Gastroesophageal sphincter (tissue), 4 donors: ENCODE data around the gene ACAT2. TPM values are rescaled to one million over a fixed set of nuclear protein-coding genes. Genes with fewer than 3 reads are reported as not detected.
A peak's percentile ranks its signal among the peaks of the same experiment; 100 is the strongest.
"Not testable (repeated sequence)": the region's sequence is repeated elsewhere in the genome, so short reads cannot be mapped to it uniquely, and the experiment has no call there.

ENCODE experiments used
- ATAC-seq: fragments of 150-250 bp; one replicate; pipeline ENCODE4 v1.9.1; 2016; ENCODE audit warnings: mild to moderate bottlenecking, moderate library complexity
- H3K27ac ChIP-seq, 4 donors: fragments of 200-600 bp; sonication (generic) in 3 of 4; 1 replicate in 3 of 4; 2 replicates in 1 of 4; pipeline ENCODE4 v1.5.1; 2016 to 2019
- H3K27me3 ChIP-seq: fragments of 200-600 bp; sonication (generic); one replicate; pipeline ENCODE4 v1.5.1; 2019
- H3K36me3 ChIP-seq, 2 donors: fragments of 200-600 bp; sonication (generic); one replicate each; pipeline ENCODE4 v1.5.1; 2019; ENCODE audit warnings: control low read depth in 1 of 2
- H3K4me1 ChIP-seq, 3 donors: fragments of 200-600 bp; sonication (generic); 1 replicate in 2 of 3; 2 replicates in 1 of 3; pipeline ENCODE4 v1.5.1; 2016 to 2019; ENCODE audit warnings: control low read depth in 2 of 3
- H3K4me3 ChIP-seq, 2 donors: fragments of 200-600 bp; sonication (generic); one replicate each; pipeline ENCODE4 v1.5.1; 2019; ENCODE audit warnings: mild to moderate bottlenecking in 1 of 2, moderate library complexity in 1 of 2
- H3K9me3 ChIP-seq, 3 donors: fragments of 200-600 bp; sonication (generic); one replicate each; pipeline ENCODE4 v1.5.1; 2017 to 2019; ENCODE audit warnings: control low read depth in 2 of 3
- CTCF ChIP-seq, 4 experiments: fragments of 200-600 bp in 2 of 4; fragments of 450-650 bp in 2 of 4; sonication (generic) in 1 of 4; IDR thresholded peaks; one replicate each; pipeline ENCODE4 v1.5.1; 2017 to 2019; ENCODE audit warnings: antibody characterized with exemption in 4 of 4, mild to moderate bottlenecking in 2 of 4, moderate library complexity in 2 of 4
- EP300 ChIP-seq: sonication (generic); formaldehyde crosslinking; IDR thresholded peaks from one replicate; pipeline ENCODE4 v1.6.1; 2017; ENCODE audit warnings: antibody characterized with exemption, mild to moderate bottlenecking
- POLR2A ChIP-seq, 2 donors: fragments of 450-650 bp; IDR thresholded peaks; one replicate each; pipeline ENCODE4 v1.6.1; 2017; ENCODE audit warnings: antibody characterized with exemption in 2 of 2, mild to moderate bottlenecking in 2 of 2, moderate library complexity in 1 of 2
- POLR2AphosphoS5 ChIP-seq: sonication (generic); formaldehyde crosslinking; IDR thresholded peaks from one replicate; pipeline ENCODE4 v1.6.1; 2017; ENCODE audit warnings: antibody characterized with exemption
- WGBS, 2 donors: methylation state at CpG; one replicate each; pipeline ENCODE4 v1.1.5; 2018; ENCODE audit warnings: low coverage in 1 of 2; 5-methylcytosine and 5-hydroxymethylcytosine counted together
- total RNA-seq, 4 donors: library from RNA; depleted of rRNA; stranded (reverse); fragments of >200 nt; gene quantifications; one replicate each; pipeline ENCODE4 v1.1.0, GENCODE V29; 2016

The ACAT2 gene
- total RNA-seq, 4 donors from 2014 or later, result 3.1 to 11.7 (median 9.1) TPM

GRCh38 chr6:159715605-159716004, 46.2 kb upstream of the ACAT2 start:
- WGBS, 2 donors, result 91 to 100% methylated on average over 2 to 3 of the region's 3 CpGs
- no peak for ATAC-seq
- peak overlapping the region in 3 of 4 donors; percentile 79 to 92 (median 82) for H3K27ac ChIP-seq

DNA sequence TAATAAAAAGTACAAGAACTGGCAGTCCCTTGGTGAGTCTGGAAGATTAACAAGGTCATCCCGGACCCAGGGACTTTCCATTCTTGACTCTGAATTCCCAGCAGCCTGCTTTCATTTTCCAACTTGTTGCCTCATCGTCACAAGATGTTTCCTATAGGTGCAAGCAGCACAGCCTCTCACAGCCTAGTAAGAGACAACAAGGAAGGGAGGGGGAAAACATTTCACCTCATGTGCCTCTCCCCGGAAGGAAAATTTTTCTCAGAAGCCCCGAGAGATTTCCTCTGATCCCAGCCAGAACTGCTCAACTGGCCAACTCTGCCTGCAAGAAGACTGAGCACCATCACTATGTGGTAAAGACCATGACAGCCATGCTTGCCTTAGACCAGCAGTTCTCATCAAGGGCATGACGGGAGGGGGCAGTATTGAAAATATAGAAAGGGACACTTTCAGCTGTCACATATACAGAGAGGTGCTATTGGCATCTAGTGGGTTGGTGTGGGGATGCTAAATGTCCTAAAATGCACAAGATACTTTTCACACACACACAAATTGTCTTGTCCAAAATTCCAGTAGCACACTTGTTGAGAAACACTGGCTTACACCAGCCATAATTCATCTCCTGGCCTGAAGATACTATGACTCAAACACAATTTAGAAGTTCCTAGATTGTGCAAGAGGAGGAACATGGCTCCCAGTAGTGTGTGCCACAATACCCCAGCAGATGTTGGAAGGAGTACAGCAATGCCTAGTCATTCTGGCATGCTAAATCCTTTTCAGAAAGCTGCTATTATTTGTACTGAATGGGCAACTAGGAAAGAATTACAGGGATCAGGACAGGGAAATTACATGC, 45.4 kb upstream of the ACAT2 start:
- peak overlapping the region in 1 of 2 donors; percentile 16 for H3K4me3 ChIP-seq
- ATAC-seq, result peak; percentile 98
- no peaks in the 10 kb centered on the region for H3K27me3 ChIP-seq
- peaks cover 3 to 39% (median 11%) of the 10 kb centered on the region in 3 donors for H3K4me1 ChIP-seq
- 5 to 22% methylated on average over 3 of the region's 5 CpGs for WGBS, 2 donors
- no peak for TF ChIP-seq EP300
- TF ChIP-seq POLR2AphosphoS5, result peak; percentile 99
- H3K27ac ChIP-seq, result peak overlapping the region; percentile 79 to 92 (median 84)
- H3K36me3 ChIP-seq, result no peaks in the 10 kb centered on the region
- no peaks in the 10 kb centered on the region for H3K9me3 ChIP-seq

More at GRCh38 chr6:159715605-159716004, 46.2 kb upstream of the ACAT2 start:
- no peaks in the 10 kb centered on the region for H3K27me3 ChIP-seq
- no peaks in the 10 kb centered on the region for H3K36me3 ChIP-seq
- H3K4me3 ChIP-seq, result no peak overlapping the region
- H3K4me1 ChIP-seq, result peaks cover 3 to 39% (median 11%) of the 10 kb centered on the region in 3 donors
- no peaks in the 10 kb centered on the region for H3K9me3 ChIP-seq
- TF ChIP-seq POLR2A (IDR thresholded peaks at IDR 0.05), result no peak
- no peak for TF ChIP-seq POLR2AphosphoS5
- no peak for TF ChIP-seq CTCF (IDR thresholded peaks at IDR 0.05)
- no peak for TF ChIP-seq EP300

GRCh38 chr6:159718634-159719033, 43.2 kb upstream of the ACAT2 start:
- no peaks in the 10 kb centered on the region for H3K36me3 ChIP-seq
- peaks cover 3 to 39% (median 11%) of the 10 kb centered on the region in 3 donors for H3K4me1 ChIP-seq
- H3K27me3 ChIP-seq, result no peaks in the 10 kb centered on the region
- TF ChIP-seq POLR2AphosphoS5 (no peak), CTCF (IDR thresholded peaks at IDR 0.05) (no peak), POLR2A (IDR thresholded peaks at IDR 0.05) (no peak), EP300 (no peak)
- no peak for ATAC-seq
- H3K4me3 ChIP-seq, result no peak overlapping the region
- no peak overlapping the region for H3K27ac ChIP-seq
- no peaks in the 10 kb centered on the region for H3K9me3 ChIP-seq
- 61 to 77% methylated on average over 3 of the region's 3 CpGs for WGBS, 2 donors

GRCh38 chr6:159719287-159719686, 42.6 kb upstream of the ACAT2 start:
- no peaks in the 10 kb centered on the region for H3K36me3 ChIP-seq
- no peak overlapping the region for H3K4me3 ChIP-seq
- H3K27ac ChIP-seq, result no peak overlapping the region
- H3K27me3 ChIP-seq, result no peaks in the 10 kb centered on the region
- no peak for ATAC-seq
- H3K4me1 ChIP-seq, result peaks cover 3 to 39% (median 11%) of the 10 kb centered on the region in 3 donors
- TF ChIP-seq CTCF (IDR thresholded peaks at IDR 0.05) (no peak), EP300 (no peak), POLR2A (IDR thresholded peaks at IDR 0.05) (no peak), POLR2AphosphoS5 (no peak)
- no peaks in the 10 kb centered on the region for H3K9me3 ChIP-seq
- WGBS, 2 donors, result 98 to 100% methylated on average over 1 to 6 of the region's 7 CpGs

- H3K4me3 ChIP-seq, result no peak overlapping the region
- H3K27me3 ChIP-seq, result no peaks in the 10 kb centered on the region
- no peak for TF ChIP-seq POLR2AphosphoS5
- TF ChIP-seq CTCF (IDR thresholded peaks at IDR 0.05), result peak; percentile 20 to 48 (median 30)
- WGBS, 2 donors, result 44 to 71% methylated on average over 5 to 7 of the region's 7 CpGs
- no peak for ATAC-seq
- H3K4me1 ChIP-seq, result peaks cover under 1 to 39% (median 8%) of the 10 kb centered on the region in 3 donors
- H3K36me3 ChIP-seq, result no peaks in the 10 kb centered on the region
- H3K27ac ChIP-seq, result no peak overlapping the region
- H3K9me3 ChIP-seq, result no peaks in the 10 kb centered on the region
Measured at GRCh38 chr6:159720708-159721107, 41.1 kb upstream of the ACAT2 start.

- H3K27ac ChIP-seq, H3K36me3 ChIP-seq, H3K4me3 ChIP-seq, ATAC-seq, H3K9me3 ChIP-seq, H3K27me3 ChIP-seq: not testable (repeated sequence)
- peaks cover 0 to 33% (median 3%) of the 10 kb centered on the region in 3 donors for H3K4me1 ChIP-seq
- 100% methylated on average over 2 to 3 of the region's 3 CpGs for WGBS, 2 donors
Measured at GRCh38 chr6:159721981-159722380, 39.9 kb upstream of the ACAT2 start.
